ENCODE data around the gene ATP1A1. TPM values are rescaled to one million over a fixed set of nuclear protein-coding genes. Genes with fewer than 3 reads are reported as not detected.

The ATP1A1 gene
- total and polyA plus RNA-seq, 2 experiments from 2014 or later, result 66.4 to 116 TPM

DNA sequence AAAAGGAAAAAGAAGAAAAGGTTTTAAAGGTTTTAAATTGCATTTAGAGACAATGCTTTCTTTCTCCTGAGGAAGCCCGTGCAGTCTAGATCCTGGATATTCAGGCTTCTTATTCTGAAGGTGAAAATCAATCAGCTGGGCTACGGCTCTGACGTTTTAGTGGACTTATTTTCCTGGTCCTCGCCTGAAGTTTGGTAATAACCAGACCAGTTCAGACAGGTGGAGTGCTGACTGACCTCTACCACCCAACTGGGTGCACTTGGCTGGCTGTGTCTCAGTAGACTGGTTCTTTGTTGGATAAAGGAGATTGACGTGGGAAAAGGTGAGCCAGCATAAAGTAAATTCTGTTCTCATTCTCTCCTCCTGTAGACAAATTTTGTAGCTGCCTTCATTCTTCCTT is 7.2 kb upstream of the ATP1A1 start:
- H3K36me3 ChIP-seq (ENCODE audit: low read depth), result no peaks in the 10 kb centered on the region
- no peak for DNase-seq
- no peak overlapping the region for H3K27ac ChIP-seq
- H2AFZ ChIP-seq, result no peak overlapping the region
- in situ Hi-C loops (cut with MboI), result no loop called here
- WGBS, 2 experiments (ENCODE audit: low coverage in 1 of 2, low lambda C conversion rate in 2 of 2, missing lambda C conversion rate in 2 of 2), result 65 to 69% methylated on average over 5 of the region's 5 CpGs
- no peaks in the 10 kb centered on the region for H4K20me1 ChIP-seq (ENCODE audit: insufficient read depth)
- H3K79me2 ChIP-seq (ENCODE audit: insufficient read depth), result no peaks in the 10 kb centered on the region
- H3F3A ChIP-seq (ENCODE audit: insufficient read depth), result no peaks in the 10 kb centered on the region
- no peaks in the 10 kb centered on the region for H3K4me1 ChIP-seq (ENCODE audit: insufficient read depth)
- no peak overlapping the region for H3K4me2 ChIP-seq (ENCODE audit: unreplicated experiment)
- no peaks in the 10 kb centered on the region for H3K27me3 ChIP-seq (replicated peaks; ENCODE audit: insufficient read depth)
- H3K4me3 ChIP-seq, result no peak overlapping the region
- no peak for TF ChIP-seq EZH2phosphoT487 (IDR thresholded peaks at IDR 0.05; ENCODE audit: insufficient read depth, low read depth)
- TF ChIP-seq EZH2 (IDR thresholded peaks at IDR 0.05; ENCODE audit: insufficient read depth, poor library complexity, severe bottlenecking), result no peak
- H3K9me2 ChIP-seq (ENCODE audit: insufficient read depth), result no peaks in the 10 kb centered on the region
- H3K9me3 ChIP-seq (ENCODE audit: low read depth), result no peaks in the 10 kb centered on the region
- no peak overlapping the region for H3K9ac ChIP-seq

DNA sequence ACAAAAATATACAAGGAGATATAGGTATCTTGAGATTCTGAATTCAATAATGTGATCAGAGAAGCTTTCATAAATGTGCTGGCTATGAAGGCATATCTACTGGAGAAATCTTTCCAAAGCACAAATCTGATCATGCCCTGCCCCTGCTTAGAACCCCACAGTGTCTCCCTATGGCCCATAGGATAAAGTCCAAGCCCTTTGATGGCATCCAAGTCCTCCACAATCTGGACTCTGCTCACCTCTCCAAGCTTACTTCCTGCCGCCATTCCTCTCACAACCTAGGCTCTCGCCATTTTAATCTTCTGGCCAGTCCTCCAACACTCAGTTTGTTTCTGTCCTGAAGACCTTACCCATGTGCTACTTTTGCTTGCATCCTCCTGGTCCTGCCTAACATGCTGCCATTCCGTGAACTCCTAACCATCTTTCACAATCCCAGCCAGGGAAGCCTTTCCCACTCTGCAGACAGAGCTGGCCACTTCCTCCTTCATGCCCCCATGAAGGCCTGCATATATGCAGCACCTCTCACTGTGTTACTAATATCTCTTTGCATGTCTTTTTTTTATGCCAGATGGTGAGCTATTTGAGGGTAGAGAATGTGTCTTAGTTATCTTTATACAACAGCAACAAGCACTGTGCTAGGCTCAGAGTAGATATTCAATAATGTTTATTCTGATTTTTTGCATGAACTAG is 5.6 kb upstream of the ATP1A1 start:
- Histone ChIP-seq H3K9me3 (ENCODE audit: low read depth) (no peaks in the 10 kb centered on the region), H3F3A (ENCODE audit: insufficient read depth) (peaks cover 6% of the 10 kb centered on the region; the same call in 1 of the 2 replicates), H4K20me1 (ENCODE audit: insufficient read depth) (no peaks in the 10 kb centered on the region), H3K4me1 (ENCODE audit: insufficient read depth) (no peaks in the 10 kb centered on the region), H3K9me2 (ENCODE audit: insufficient read depth) (no peaks in the 10 kb centered on the region), H3K36me3 (ENCODE audit: low read depth) (no peaks in the 10 kb centered on the region), H3K27ac (no peak overlapping the region), H3K9ac (no peak overlapping the region), H3K4me3 (no peak overlapping the region), H2AFZ (no peak overlapping the region), H3K27me3 (replicated peaks; ENCODE audit: insufficient read depth) (no peaks in the 10 kb centered on the region), H3K4me2 (ENCODE audit: unreplicated experiment) (no peak overlapping the region), H3K79me2 (ENCODE audit: insufficient read depth) (no peaks in the 10 kb centered on the region)
- TF ChIP-seq EZH2phosphoT487 (IDR thresholded peaks at IDR 0.05; ENCODE audit: insufficient read depth, low read depth) (no peak), EZH2 (IDR thresholded peaks at IDR 0.05; ENCODE audit: insufficient read depth, poor library complexity, severe bottlenecking) (no peak)
- 84 to 95% methylated on average over 3 of the region's 3 CpGs for WGBS, 2 experiments (ENCODE audit: low coverage in 1 of 2, low lambda C conversion rate in 2 of 2, missing lambda C conversion rate in 2 of 2)
- in situ Hi-C loops (cut with MboI), result no loop called here
- DNase-seq, result no peak

DNA sequence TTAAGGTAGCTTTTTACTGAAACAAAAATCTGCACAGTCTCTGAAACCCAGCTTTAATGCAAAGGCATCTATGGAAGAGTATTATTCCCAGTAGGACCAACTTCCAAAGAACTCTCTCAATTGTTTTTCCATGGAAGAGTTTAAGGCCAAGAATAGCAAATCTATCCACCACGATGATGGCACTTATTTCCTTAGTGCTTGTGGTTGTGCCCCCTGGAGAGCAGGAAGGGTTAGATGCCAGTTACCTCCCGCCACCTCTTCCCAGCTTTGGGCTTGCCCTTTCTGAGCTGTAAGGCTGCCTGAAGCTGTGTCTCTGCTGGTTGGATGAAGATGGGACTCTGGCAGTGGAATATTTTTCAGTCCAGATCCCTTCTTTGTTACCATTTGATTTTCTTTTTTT is 4.8 kb upstream of the ATP1A1 start:
- Histone ChIP-seq H3K36me3 (ENCODE audit: low read depth) (no peaks in the 10 kb centered on the region), H3K9me3 (ENCODE audit: low read depth) (no peaks in the 10 kb centered on the region), H3K27me3 (replicated peaks; ENCODE audit: insufficient read depth) (no peaks in the 10 kb centered on the region), H3K9me2 (ENCODE audit: insufficient read depth) (no peaks in the 10 kb centered on the region), H3K27ac (no peak overlapping the region), H2AFZ (no peak overlapping the region), H3K79me2 (ENCODE audit: insufficient read depth) (no peaks in the 10 kb centered on the region), H3F3A (ENCODE audit: insufficient read depth) (peaks cover 7% of the 10 kb centered on the region; the same call in 1 of the 2 replicates), H3K4me2 (ENCODE audit: unreplicated experiment) (no peak overlapping the region), H3K4me3 (no peak overlapping the region), H3K4me1 (ENCODE audit: insufficient read depth) (no peaks in the 10 kb centered on the region), H3K9ac (no peak overlapping the region), H4K20me1 (ENCODE audit: insufficient read depth) (no peaks in the 10 kb centered on the region)
- no peak for DNase-seq
- 54 to 61% methylated on average over 2 of the region's 2 CpGs for WGBS, 2 experiments (ENCODE audit: low coverage in 1 of 2, low lambda C conversion rate in 2 of 2, missing lambda C conversion rate in 2 of 2)
- TF ChIP-seq EZH2phosphoT487 (IDR thresholded peaks at IDR 0.05; ENCODE audit: insufficient read depth, low read depth) (no peak), EZH2 (IDR thresholded peaks at IDR 0.05; ENCODE audit: insufficient read depth, poor library complexity, severe bottlenecking) (no peak)
- in situ Hi-C loops (cut with MboI), result no loop called here

DNA sequence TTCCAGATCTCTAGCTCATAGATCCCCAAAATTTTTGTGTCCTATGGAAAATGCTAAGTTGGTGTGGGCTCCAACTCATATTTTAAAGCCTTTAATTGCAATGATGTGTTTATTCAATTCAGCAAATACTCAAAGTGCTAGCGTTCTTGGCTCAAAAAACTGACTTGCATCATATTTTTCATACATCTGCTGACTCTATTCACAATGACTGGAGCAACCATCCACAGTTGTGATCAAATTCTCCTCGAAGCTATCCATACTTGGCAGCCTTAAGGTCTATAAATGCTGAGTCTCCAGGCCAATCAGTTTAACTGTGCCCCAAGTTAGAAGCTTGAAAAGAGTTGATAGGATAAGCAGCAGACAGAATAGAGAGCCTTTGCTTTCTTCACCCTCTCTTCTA is 2.9 kb upstream of the ATP1A1 start:
- TF ChIP-seq EZH2 (IDR thresholded peaks at IDR 0.05; ENCODE audit: insufficient read depth, poor library complexity, severe bottlenecking) (no peak), EZH2phosphoT487 (IDR thresholded peaks at IDR 0.05; ENCODE audit: insufficient read depth, low read depth) (no peak)
- Histone ChIP-seq H3K36me3 (ENCODE audit: low read depth) (no peaks in the 10 kb centered on the region), H3K4me1 (ENCODE audit: insufficient read depth) (peaks cover 7% of the 10 kb centered on the region), H3K9ac (no peak overlapping the region), H4K20me1 (ENCODE audit: insufficient read depth) (no peaks in the 10 kb centered on the region), H3F3A (ENCODE audit: insufficient read depth) (peaks cover 13% of the 10 kb centered on the region), H3K4me3 (no peak overlapping the region), H3K9me3 (ENCODE audit: low read depth) (no peaks in the 10 kb centered on the region), H3K4me2 (ENCODE audit: unreplicated experiment) (no peak overlapping the region), H3K27me3 (replicated peaks; ENCODE audit: insufficient read depth) (no peaks in the 10 kb centered on the region), H3K9me2 (ENCODE audit: insufficient read depth) (no peaks in the 10 kb centered on the region), H3K79me2 (ENCODE audit: insufficient read depth) (peaks cover 16% of the 10 kb centered on the region), H3K27ac (no peak overlapping the region), H2AFZ (no peak overlapping the region)
- in situ Hi-C loops (cut with MboI), result no loop called here
- 7 to 8% methylated on average over 2 of the region's 2 CpGs for WGBS, 2 experiments (ENCODE audit: low coverage in 1 of 2, low lambda C conversion rate in 2 of 2, missing lambda C conversion rate in 2 of 2)
- no peak for DNase-seq

Data from GM23248 (cell line).